GM23248 (cell line): ENCODE measurements around the gene USP40. TPM values are rescaled to one million over a fixed set of nuclear protein-coding genes. Genes with fewer than 3 reads are reported as not detected.

Experiments used
- DNase-seq: peaks from one replicate; pipeline ENCODE4 v3.0.0-alpha.2; 2015
- H2AFZ ChIP-seq: fragments of 200-600 bp; sonication (generic); 2 replicates; pipeline ENCODE4 v1.6.1; 2016; ENCODE audit warnings: antibody characterized with exemption
- H3F3A ChIP-seq: fragments of 200-600 bp; sonication (generic); 2 replicates; pipeline ENCODE4 v1.6.1; 2016; ENCODE audit warnings: mild to moderate bottlenecking, antibody characterized with exemption, mixed run types; ENCODE audit not compliant: insufficient read depth
- H3K27ac ChIP-seq: fragments of 200-600 bp; sonication (generic); 2 replicates; pipeline ENCODE4 v1.5.1; 2016; ENCODE audit warnings: mild to moderate bottlenecking
- H3K27me3 ChIP-seq: fragments of 200-600 bp; sonication (generic); replicated peaks from 2 replicates; pipeline ENCODE4 v1.6.1; 2016; ENCODE audit warnings: mild to moderate bottlenecking; ENCODE audit not compliant: insufficient read depth
- H3K36me3 ChIP-seq: fragments of 200-600 bp; sonication (generic); 2 replicates; pipeline ENCODE4 v1.6.1; 2016; ENCODE audit warnings: low read depth, mild to moderate bottlenecking
- H3K4me1 ChIP-seq: fragments of 200-600 bp; sonication (generic); 2 replicates; pipeline ENCODE4 v1.6.1; 2016; ENCODE audit warnings: mild to moderate bottlenecking; ENCODE audit not compliant: insufficient read depth
- H3K4me2 ChIP-seq: fragments of 200-600 bp; sonication (generic); one replicate; pipeline ENCODE4 v1.6.1; 2016; ENCODE audit warnings: mild to moderate bottlenecking; ENCODE audit not compliant: unreplicated experiment
- H3K4me3 ChIP-seq: fragments of 200-600 bp; sonication (generic); 2 replicates; pipeline ENCODE4 v1.5.1; 2016; ENCODE audit warnings: mild to moderate bottlenecking
- H3K79me2 ChIP-seq: fragments of 200-600 bp; sonication (generic); 2 replicates; pipeline ENCODE4 v1.6.1; 2016; ENCODE audit warnings: mild to moderate bottlenecking; ENCODE audit not compliant: insufficient read depth
- H3K9ac ChIP-seq: fragments of 200-600 bp; sonication (generic); 2 replicates; pipeline ENCODE4 v1.6.1; 2016; ENCODE audit warnings: mild to moderate bottlenecking
- H3K9me2 ChIP-seq: fragments of 200-600 bp; sonication (generic); 2 replicates; pipeline ENCODE4 v1.6.1; 2016; ENCODE audit warnings: mixed run types, mild to moderate bottlenecking, moderate library complexity; ENCODE audit not compliant: insufficient read depth
- H3K9me3 ChIP-seq: fragments of 200-600 bp; sonication (generic); one replicate; pipeline ENCODE4 v1.6.1; 2017; ENCODE audit warnings: low read depth
- H4K20me1 ChIP-seq: fragments of 200-600 bp; sonication (generic); 2 replicates; pipeline ENCODE4 v1.6.0; 2016; ENCODE audit not compliant: insufficient read depth
- EZH2 ChIP-seq: fragments of 200-600 bp; sonication (generic); IDR thresholded peaks from 2 replicates; pipeline ENCODE4 v1.6.1; 2018; ENCODE audit warnings: antibody characterized with exemption, mild to moderate bottlenecking; ENCODE audit not compliant: insufficient read depth, poor library complexity, severe bottlenecking
- EZH2phosphoT487 ChIP-seq: fragments of 200-600 bp; sonication (generic); IDR thresholded peaks from 2 replicates; pipeline ENCODE4 v1.6.1; 2018; ENCODE audit warnings: antibody characterized with exemption, moderate library complexity, mild to moderate bottlenecking, low read depth; ENCODE audit not compliant: insufficient read depth
- WGBS, 2 experiments: methylation state at CpG; one replicate each; pipeline ENCODE4 v1.1.6; 2015 to 2017; ENCODE audit warnings: low lambda C conversion rate in 2 of 2, low coverage in 1 of 2; ENCODE audit errors: missing lambda C conversion rate in 2 of 2; 5-methylcytosine and 5-hydroxymethylcytosine counted together
- in situ Hi-C: fragments of 300-500 bp; cut with MboI; formaldehyde crosslinking; loops from 2 replicates; pipeline ENCODE4 v1.15.0; 2020
- polyA plus RNA-seq: library from polyadenylated mRNA; unstranded; fragments of >200 nt; fragmentation: Nextera tagmentation; extraction: Ambion mirVana; gene quantifications from 2 replicates; pipeline ENCODE4 v1.2.1, GENCODE V29; 2016
- total RNA-seq: library from RNA; depleted of rRNA; stranded (reverse); fragments of >200 nt; shearing (Covaris generic); gene quantifications from 2 replicates; pipeline ENCODE4 v1.2.3, GENCODE V29; 2014

Gene USP40
- total and polyA plus RNA-seq, 2 experiments from 2014 or later = 25.1 to 31.0 TPM

DNA sequence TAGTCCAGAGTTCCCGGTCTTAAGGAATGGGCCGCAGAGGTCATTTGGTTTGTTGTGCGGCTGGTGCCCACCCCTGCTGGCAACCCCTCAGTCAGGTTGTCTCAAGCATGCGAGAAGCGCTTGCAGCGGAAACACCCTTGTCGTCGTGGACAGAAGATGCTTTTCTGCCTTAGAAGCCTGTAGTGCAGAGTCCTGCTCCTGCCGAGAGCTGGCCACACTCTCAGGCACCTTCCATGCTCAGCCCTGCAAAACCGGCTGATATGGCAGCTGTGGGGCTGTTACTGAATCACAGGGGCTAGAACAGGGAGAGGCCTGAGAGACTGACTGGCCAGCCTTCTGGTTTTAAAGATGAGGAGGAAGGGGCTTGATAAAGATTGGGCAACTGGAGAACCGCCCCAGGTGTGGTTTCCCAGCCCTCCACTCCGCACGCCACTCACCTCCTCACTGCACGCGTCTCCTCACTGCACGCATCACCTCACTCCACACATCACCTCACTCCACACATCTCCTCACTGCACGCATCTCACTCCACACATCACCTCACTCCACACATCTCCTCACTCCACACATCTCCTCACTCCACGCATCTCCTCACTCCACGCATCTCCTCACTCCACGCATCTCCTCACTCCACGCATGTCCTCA, 103.6 kb downstream of the USP40 start:
- Histone ChIP-seq H3K36me3 (no peaks in the 10 kb centered on the region; the same call in 1 of the 2 replicates), H3K4me2 (no peak overlapping the region)
- in situ Hi-C loops = no loop called here

DNA sequence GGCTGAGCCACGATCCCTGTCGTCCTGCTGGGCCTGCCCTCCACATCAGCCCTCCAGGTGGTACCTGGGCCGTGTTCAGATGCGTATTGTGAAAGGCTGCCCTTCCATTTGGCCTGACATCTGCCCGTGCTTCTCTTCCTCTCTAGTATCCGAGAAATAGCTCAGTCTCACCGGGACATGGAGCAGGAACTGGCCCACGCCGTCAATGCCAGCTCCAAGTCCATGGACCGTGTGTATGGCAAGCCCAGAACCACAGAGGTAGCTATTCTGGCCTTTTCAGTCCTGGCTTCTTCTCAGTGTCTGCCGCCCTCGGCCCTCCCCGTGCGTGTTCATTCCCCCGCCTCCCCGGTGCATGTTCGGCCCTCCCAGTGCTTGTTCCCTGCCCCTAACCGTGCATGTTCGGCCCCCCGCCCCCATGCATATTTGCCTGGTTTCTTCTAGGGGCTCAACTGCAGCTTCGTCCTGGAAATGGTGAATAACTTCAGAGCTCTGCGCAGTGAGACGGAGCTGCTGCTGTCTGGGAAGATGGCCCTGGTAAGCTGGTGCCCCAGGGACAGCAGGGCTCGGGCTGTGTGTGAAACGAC, 104.3 kb downstream of the USP40 start:
- Histone ChIP-seq H3K9me3 (no peaks in the 10 kb centered on the region), H3K9me2 (no peaks in the 10 kb centered on the region), H3K4me2 (no peak overlapping the region), H3K27me3 (no peaks in the 10 kb centered on the region), H3K27ac (no peak overlapping the region), H3K4me3 (no peak overlapping the region), H3K79me2 (no peaks in the 10 kb centered on the region), H3F3A (no peaks in the 10 kb centered on the region), H3K9ac (no peak overlapping the region), H3K4me1 (no peaks in the 10 kb centered on the region), H2AFZ (no peak overlapping the region), H4K20me1 (no peaks in the 10 kb centered on the region), H3K36me3 (no peaks in the 10 kb centered on the region; the same call in 1 of the 2 replicates)
- in situ Hi-C loops = no loop called here
- 95 to 96% methylated on average over 18 to 25 of the region's 25 CpGs for WGBS, 2 experiments
- DNase-seq = no peak
- TF ChIP-seq EZH2phosphoT487 = no peak

More for the DNA sequence above, 103.6 kb downstream of the USP40 start:
- DNase-seq = no peak
- H3F3A ChIP-seq = no peaks in the 10 kb centered on the region
- 95% methylated on average over 16 to 21 of the region's 21 CpGs for WGBS, 2 experiments
- no peaks in the 10 kb centered on the region for H3K9me2 ChIP-seq
- H3K27ac ChIP-seq = no peak overlapping the region
- H3K27me3 ChIP-seq = no peaks in the 10 kb centered on the region
- no peaks in the 10 kb centered on the region for H4K20me1 ChIP-seq
- H2AFZ ChIP-seq = no peak overlapping the region
- H3K9me3 ChIP-seq = no peaks in the 10 kb centered on the region
- H3K4me3 ChIP-seq = no peak overlapping the region
- no peaks in the 10 kb centered on the region for H3K4me1 ChIP-seq
- H3K9ac ChIP-seq = no peak overlapping the region
- TF ChIP-seq EZH2phosphoT487 (no peak), EZH2 (no peak)
- H3K79me2 ChIP-seq = no peaks in the 10 kb centered on the region

DNA sequence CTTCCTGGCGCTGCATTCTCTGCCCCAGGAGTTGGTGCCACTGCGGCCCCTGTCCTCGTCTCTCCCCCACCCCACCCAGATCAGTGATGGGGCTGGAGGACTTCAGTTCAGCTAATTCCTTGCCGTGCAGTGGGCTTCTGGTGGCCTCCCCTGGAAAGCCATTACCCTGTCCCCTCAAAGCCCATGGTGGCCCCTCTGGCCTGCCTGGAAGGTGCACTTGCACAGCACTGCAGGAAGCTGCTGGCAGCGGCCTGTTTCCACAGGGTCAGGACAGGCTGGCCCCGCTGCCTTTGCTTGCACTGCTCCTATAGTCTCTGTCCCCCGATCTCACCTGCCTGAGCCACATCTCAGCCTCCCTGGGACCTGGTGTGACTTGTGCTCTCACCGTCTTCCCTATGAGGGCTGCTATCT, 105.1 kb downstream of the USP40 start:
- H3K36me3 ChIP-seq = no peaks in the 10 kb centered on the region; the same call in 1 of the 2 replicates
- no peak overlapping the region for H3K27ac ChIP-seq
- no peaks in the 10 kb centered on the region for H3K9me3 ChIP-seq
- TF ChIP-seq EZH2phosphoT487 = no peak
- TF ChIP-seq EZH2 = no peak
- WGBS, 2 experiments = 89 to 91% methylated on average over 8 of the region's 8 CpGs
- H3K27me3 ChIP-seq = no peaks in the 10 kb centered on the region
- no peaks in the 10 kb centered on the region for H3K79me2 ChIP-seq
- no peak overlapping the region for H3K9ac ChIP-seq
- no peaks in the 10 kb centered on the region for H3F3A ChIP-seq
- H2AFZ ChIP-seq = no peak overlapping the region
- in situ Hi-C loops = no loop called here
- H3K4me2 ChIP-seq = no peak overlapping the region
- no peak for DNase-seq
- H3K9me2 ChIP-seq = no peaks in the 10 kb centered on the region
- H4K20me1 ChIP-seq = no peaks in the 10 kb centered on the region
- no peak overlapping the region for H3K4me3 ChIP-seq
- no peaks in the 10 kb centered on the region for H3K4me1 ChIP-seq

DNA sequence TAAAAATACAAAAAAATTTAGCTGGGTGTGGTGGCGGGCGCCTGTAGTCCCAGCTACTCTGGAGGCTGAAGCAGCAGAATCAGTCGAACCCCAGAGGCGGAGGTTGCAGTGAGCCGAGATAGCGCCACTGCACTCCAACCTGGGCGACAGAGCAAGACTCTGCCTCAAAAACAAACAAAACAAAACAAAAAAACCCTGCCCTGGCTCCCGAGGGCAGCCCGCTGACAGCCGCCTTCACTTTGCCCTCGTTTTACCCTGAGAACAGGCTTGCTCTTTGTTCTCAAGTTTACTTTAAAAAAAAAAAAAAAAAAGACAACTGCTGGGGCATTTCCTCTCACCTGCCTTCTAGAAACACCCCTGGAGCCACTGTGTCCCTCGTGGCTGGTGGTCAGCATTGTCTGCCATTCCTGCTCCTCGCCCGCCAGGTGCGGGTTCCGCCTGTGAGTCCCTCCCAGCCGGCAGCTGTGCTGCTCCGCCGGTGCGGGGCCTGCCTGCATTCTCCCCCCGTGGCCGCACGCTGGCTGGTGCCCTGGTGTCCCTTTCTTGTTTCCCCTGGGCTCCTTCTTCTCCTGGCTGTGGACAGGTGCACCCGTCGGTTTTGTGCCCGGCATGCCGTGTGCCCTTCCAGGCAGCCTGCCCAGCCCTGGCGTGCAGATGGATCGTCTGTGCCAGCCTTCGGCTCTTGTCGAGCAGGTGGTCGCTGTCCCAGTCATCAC, 105.7 kb downstream of the USP40 start:
- H3K9ac ChIP-seq = no peak overlapping the region
- no peaks in the 10 kb centered on the region for H3K36me3 ChIP-seq
- in situ Hi-C loops = no loop called here
- H3K9me3 ChIP-seq = no peaks in the 10 kb centered on the region
- H3K27ac ChIP-seq = no peak overlapping the region
- no peaks in the 10 kb centered on the region for H3K79me2 ChIP-seq
- no peak overlapping the region for H2AFZ ChIP-seq
- TF ChIP-seq EZH2 (no peak), EZH2phosphoT487 (no peak)
- H3K4me2 ChIP-seq = no peak overlapping the region
- H4K20me1 ChIP-seq = no peaks in the 10 kb centered on the region
- WGBS, 2 experiments = 90 to 94% methylated on average over 31 to 32 of the region's 32 CpGs
- no peaks in the 10 kb centered on the region for H3K9me2 ChIP-seq
- no peak overlapping the region for H3K4me3 ChIP-seq
- H3K27me3 ChIP-seq = no peaks in the 10 kb centered on the region
- no peak for DNase-seq
- no peaks in the 10 kb centered on the region for H3F3A ChIP-seq
- no peaks in the 10 kb centered on the region for H3K4me1 ChIP-seq
